ENCODE data around the gene ITGB6. TPM values are rescaled to one million over a fixed set of nuclear protein-coding genes. Genes with fewer than 3 reads are reported as not detected.

Gene ITGB6
- total and polyA plus RNA-seq, 2 experiments from 2014 or later, result 0.12 to 0.31 TPM

- H3K27ac ChIP-seq, result no peak overlapping the region
- H3K4me1 ChIP-seq (ENCODE audit: low read depth), result peaks cover under 1% of the 10 kb centered on the region
- TF ChIP-seq, protein P1, sequence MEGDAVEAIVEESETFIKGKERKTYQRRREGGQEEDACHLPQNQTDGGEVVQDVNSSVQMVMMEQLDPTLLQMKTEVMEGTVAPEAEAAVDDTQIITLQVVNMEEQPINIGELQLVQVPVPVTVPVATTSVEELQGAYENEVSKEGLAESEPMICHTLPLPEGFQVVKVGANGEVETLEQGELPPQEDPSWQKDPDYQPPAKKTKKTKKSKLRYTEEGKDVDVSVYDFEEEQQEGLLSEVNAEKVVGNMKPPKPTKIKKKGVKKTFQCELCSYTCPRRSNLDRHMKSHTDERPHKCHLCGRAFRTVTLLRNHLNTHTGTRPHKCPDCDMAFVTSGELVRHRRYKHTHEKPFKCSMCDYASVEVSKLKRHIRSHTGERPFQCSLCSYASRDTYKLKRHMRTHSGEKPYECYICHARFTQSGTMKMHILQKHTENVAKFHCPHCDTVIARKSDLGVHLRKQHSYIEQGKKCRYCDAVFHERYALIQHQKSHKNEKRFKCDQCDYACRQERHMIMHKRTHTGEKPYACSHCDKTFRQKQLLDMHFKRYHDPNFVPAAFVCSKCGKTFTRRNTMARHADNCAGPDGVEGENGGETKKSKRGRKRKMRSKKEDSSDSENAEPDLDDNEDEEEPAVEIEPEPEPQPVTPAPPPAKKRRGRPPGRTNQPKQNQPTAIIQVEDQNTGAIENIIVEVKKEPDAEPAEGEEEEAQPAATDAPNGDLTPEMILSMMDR (IDR thresholded peaks at IDR 0.05; ENCODE audit: low read depth, low read length), result no peak
- H3K9me3 ChIP-seq (ENCODE audit: low read depth), result no peaks in the 10 kb centered on the region
- DNase-seq (ENCODE audit: low read depth in 1 of 2, low spot score in 1 of 2), result no peak
- H3K27me3 ChIP-seq, result no peaks in the 10 kb centered on the region
- no peaks in the 10 kb centered on the region for H3K36me3 ChIP-seq
- no peak overlapping the region for H3K4me3 ChIP-seq
Measured at GRCh38 chr2:160175169-160176134, 24.6 kb downstream of the ITGB6 start.

DNA sequence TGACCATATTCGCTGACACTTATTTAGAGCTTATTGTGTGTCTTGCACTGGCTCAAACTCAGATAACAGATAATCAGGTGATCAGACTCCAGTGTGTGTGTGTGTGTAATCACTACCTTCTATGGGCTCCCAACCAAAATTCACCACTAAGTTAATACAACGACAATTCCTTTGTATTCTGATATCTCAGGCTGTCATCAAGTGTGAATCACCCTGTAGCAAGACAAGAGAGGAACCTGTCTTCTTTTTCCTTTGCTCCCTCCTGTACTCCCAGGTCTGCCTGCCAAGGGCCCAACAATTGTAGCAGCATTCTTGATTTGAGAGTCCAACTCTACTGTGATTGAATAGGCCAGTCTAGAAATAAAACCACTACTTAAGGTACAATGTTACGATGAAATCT is 25.8 kb downstream of the ITGB6 start:
- no peak for DNase-seq (ENCODE audit: low read depth in 1 of 2, low spot score in 1 of 2)
- H3K27ac ChIP-seq, result no peak overlapping the region
- no peak overlapping the region for H3K4me3 ChIP-seq

DNA sequence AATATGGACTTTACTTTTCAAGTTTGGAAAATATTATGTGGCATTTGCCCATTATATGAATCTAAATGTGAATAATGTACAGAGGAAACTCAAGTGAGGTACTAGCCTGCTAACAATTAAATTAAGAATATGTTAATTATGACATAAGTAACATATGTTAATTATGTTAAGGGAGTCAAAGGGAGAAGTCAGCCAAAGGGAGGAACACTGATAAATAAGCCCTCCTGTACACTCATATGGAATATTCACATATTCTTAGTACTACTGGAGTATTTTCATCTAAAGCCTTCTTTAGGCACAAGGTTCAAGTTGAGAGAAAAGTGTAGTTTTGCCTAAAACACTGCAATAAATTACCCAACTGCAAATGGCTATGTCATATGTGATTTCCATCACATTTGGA is 30.1 kb downstream of the ITGB6 start:
- no peak for DNase-seq (ENCODE audit: low read depth in 1 of 2, low spot score in 1 of 2)
- TF ChIP-seq, protein P1 (IDR thresholded peaks at IDR 0.05; ENCODE audit: low read depth, low read length), result no peak
- Histone ChIP-seq H3K36me3 (no peaks in the 10 kb centered on the region), H3K4me1 (ENCODE audit: low read depth) (peaks cover 11% of the 10 kb centered on the region), H3K27ac (no peak overlapping the region), H3K4me3 (no peak overlapping the region), H3K9me3 (ENCODE audit: low read depth) (no peaks in the 10 kb centered on the region), H3K27me3 (no peaks in the 10 kb centered on the region)

More for the DNA sequence above, 25.8 kb downstream of the ITGB6 start:
- Histone ChIP-seq H3K36me3 (no peaks in the 10 kb centered on the region), H3K27me3 (no peaks in the 10 kb centered on the region), H3K9me3 (ENCODE audit: low read depth) (no peaks in the 10 kb centered on the region), H3K4me1 (ENCODE audit: low read depth) (peaks cover 5% of the 10 kb centered on the region)
- TF ChIP-seq, protein P1 (IDR thresholded peaks at IDR 0.05; ENCODE audit: low read depth, low read length), result no peak

GRCh38 chr2:160169471-160169870 is 30.6 kb downstream of the ITGB6 start:
- Histone ChIP-seq H3K27me3 (no peaks in the 10 kb centered on the region), H3K4me3 (no peak overlapping the region), H3K27ac (no peak overlapping the region), H3K36me3 (no peaks in the 10 kb centered on the region), H3K9me3 (ENCODE audit: low read depth) (no peaks in the 10 kb centered on the region), H3K4me1 (ENCODE audit: low read depth) (peaks cover 11% of the 10 kb centered on the region)
- peak in 1 of 2 donors; percentile 56 for DNase-seq (ENCODE audit: low read depth in 1 of 2, low spot score in 1 of 2)
- TF ChIP-seq, protein P1 (IDR thresholded peaks at IDR 0.05; ENCODE audit: low read depth, low read length), result no peak

DNA sequence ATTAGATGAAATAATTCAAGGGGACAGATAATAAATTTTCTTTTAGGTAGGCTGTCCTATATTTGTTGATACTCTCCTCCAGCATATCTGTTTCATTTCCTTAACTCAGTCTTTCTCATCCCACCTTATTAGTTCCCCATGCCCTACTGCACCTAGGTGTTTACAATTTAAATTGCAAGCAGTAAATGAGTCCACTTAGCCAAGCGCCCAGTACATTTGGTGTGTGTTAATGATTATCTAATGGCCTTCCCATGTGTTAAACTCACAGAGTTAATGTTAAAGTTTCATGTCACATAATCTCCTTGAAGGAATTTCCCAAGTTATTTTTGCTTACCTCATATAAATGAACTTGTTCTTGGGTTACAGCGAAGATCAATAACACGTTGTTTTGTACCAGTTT is 31.2 kb downstream of the ITGB6 start:
- DNase-seq (ENCODE audit: low read depth in 1 of 2, low spot score in 1 of 2), result no peak
- TF ChIP-seq, protein P1 (IDR thresholded peaks at IDR 0.05; ENCODE audit: low read depth, low read length), result no peak
- Histone ChIP-seq H3K4me1 (ENCODE audit: low read depth) (peaks cover 11% of the 10 kb centered on the region), H3K9me3 (ENCODE audit: low read depth) (no peaks in the 10 kb centered on the region), H3K27ac (no peak overlapping the region), H3K4me3 (no peak overlapping the region), H3K27me3 (no peaks in the 10 kb centered on the region), H3K36me3 (no peaks in the 10 kb centered on the region)
